HFF-Myc (cell line): ENCODE data around the gene GBGT1.
"Not testable (repeated sequence)": the region's sequence is repeated elsewhere in the genome, so short reads cannot be mapped to it uniquely, and the experiment has no call there.

Source experiments
- DNase-seq: peaks from one replicate; pipeline ENCODE4 v3.0.0-alpha.2; 2011; ENCODE audit warnings: low read depth; ENCODE audit errors: extremely low read depth
- H3K4me3 ChIP-seq: replicated peaks from 2 replicates; pipeline ENCODE4 v1.5.1; 2011; ENCODE audit warnings: low read depth, mild to moderate bottlenecking, control low read depth, low read length
- TF ChIP-seq, protein P1 (sequence below): IDR thresholded peaks from 2 replicates; pipeline ENCODE4 v1.5.1; 2012; ENCODE audit warnings: mild to moderate bottlenecking, low read depth, low read length, control low read depth; ENCODE audit errors: missing control alignments

GBGT1 gene

DNA sequence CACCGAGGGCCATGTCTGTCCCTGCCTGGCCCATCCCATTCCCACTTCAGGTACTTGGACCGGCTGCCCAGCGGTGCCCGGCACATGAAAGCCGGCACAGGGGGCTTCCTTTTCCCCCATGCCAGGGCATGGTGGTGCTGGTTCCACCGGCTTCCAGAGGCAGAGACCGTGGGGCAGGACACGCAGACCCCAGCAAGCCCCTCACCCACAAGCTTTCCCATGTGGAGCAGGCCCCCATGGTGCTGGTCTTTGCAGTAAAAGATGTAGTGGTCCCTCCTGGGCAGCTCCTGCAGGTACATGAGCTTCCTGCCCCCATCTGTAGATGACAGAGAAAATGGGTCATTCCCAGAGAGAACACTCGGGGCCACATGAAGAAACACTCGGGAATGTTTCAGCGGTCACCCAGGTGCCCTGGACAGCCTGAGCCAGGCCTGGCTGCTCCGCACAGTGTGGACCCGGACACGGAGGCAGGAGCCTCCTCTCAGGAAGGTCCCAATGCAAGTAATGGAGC, 43.4 kb upstream of the GBGT1 start:
- DNase-seq: no peak
- TF ChIP-seq, protein P1, sequence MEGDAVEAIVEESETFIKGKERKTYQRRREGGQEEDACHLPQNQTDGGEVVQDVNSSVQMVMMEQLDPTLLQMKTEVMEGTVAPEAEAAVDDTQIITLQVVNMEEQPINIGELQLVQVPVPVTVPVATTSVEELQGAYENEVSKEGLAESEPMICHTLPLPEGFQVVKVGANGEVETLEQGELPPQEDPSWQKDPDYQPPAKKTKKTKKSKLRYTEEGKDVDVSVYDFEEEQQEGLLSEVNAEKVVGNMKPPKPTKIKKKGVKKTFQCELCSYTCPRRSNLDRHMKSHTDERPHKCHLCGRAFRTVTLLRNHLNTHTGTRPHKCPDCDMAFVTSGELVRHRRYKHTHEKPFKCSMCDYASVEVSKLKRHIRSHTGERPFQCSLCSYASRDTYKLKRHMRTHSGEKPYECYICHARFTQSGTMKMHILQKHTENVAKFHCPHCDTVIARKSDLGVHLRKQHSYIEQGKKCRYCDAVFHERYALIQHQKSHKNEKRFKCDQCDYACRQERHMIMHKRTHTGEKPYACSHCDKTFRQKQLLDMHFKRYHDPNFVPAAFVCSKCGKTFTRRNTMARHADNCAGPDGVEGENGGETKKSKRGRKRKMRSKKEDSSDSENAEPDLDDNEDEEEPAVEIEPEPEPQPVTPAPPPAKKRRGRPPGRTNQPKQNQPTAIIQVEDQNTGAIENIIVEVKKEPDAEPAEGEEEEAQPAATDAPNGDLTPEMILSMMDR: no peak
- no peak overlapping the region for H3K4me3 ChIP-seq

DNA sequence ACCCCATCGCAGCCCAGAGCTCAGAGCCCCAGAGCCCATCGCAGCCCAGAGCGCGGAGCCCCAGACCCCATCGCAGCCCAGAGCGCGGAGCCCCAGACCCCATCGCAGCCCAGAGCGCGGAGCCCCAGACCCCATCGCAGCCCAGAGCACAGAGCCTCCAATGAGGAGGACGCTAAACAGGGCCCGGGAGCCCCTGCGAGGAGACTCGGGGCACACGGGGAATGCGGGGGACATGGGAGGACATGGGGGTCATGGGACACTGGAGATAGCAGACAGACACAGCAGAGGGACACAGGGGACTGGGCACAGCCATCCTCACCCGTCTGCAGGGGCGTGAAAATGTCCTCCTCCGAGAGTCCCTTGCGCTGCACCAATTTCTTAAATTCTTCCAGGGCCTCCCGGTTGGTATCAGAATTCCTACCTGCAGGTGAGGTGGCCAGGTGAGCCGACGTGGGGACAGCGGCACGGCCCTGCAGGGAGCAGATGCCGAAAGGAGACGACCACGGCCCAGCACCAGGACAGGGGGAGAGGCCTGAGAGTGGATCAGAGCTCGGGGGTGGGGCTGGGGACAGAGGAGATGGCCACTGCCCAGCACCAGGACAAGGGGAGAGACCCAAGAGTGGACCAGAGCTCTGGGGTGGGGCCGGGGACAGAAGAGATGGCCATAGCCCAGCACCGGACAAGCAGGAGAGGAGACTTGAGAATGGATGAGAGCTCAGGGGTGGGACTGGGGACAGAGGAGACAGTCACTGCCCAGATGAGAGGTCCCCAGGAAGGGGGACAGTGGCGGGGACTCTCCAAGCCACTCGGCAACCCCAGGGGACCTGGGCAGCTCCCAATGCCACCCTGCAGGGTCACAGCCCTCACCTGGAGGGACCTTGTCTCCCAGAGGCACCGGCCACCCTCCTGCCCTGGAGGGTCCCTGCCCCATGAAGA, 42.5 kb upstream of the GBGT1 start:
- TF ChIP-seq, protein P1: no peak
- DNase-seq: no peak
- H3K4me3 ChIP-seq: no peak overlapping the region

DNA sequence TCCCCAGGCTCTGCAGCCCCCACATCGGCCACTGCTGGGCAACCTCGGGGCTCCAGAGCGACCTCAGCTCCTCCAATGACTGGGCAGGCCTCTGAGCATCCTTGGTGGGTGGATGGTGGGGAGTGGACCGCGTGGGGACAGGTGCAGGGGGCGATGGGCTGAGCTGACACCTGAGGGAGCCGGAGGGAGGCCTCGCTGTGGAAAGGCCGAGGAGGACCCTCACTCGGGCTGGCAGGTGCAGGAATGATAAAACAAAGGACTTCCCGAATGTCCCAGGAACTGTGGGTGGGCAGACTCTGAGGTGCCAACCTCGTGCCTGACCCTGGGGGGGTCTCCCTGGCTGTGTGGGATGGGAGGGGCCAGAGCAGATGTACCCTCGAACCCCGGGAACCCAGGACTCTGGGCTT, 41.8 kb upstream of the GBGT1 start:
- not testable (repeated sequence) for DNase-seq, H3K4me3 ChIP-seq

DNA sequence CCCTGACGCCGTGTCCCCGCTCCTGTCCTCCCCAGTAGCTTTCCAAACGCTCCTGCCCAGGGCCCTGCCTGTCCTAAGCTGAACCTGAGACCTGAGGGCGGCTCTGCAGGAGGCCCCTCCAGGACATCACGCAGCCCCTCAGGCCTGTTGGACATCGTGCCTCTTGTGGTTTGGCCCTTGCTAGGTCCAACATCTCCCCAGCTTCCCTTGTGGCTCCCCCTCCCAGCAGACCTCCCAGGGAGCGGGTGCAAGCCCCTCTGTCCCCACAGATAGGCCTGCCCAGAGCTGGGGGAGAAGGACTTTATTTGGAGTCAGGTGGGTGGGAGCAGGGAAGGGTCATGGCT, 41.3 kb upstream of the GBGT1 start:
- TF ChIP-seq, protein P1: no peak
- DNase-seq: no peak

DNA sequence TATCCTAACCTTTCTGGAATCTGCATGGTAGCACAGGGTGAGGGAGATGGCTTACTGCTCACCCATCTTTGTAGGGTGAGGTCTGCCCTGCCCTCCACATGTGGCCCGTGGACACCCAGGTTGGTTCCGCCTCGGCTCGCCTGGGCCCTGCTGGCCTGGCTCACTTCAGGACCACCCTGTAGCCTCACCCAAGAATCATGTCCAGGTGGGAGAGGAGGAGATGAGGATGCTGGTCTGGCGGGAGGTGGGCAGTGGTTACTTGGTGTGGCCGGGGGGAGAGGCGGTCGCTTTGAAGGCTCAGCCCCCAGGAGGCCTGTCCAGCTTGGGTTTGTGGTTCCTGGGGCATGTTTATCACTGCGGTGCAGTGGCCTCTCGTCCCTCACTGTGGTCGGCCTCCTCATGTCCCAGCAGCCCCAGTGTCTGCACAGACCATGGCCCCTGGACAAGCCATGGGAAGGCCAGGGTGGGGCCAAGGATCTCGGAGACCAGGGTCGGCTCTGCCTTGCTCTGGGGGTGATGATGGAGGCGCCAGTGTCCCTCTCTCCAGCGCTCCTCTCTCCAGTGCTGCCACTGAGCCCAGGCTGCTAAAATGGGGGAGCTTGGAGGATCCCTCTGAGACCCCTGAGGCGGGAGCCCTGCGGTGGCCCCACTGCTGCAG, 40.8 kb upstream of the GBGT1 start:
- DNase-seq: no peak
- TF ChIP-seq, protein P1: no peak
- no peak overlapping the region for H3K4me3 ChIP-seq

More for the DNA sequence above, 41.3 kb upstream of the GBGT1 start:
- no peak overlapping the region for H3K4me3 ChIP-seq

DNA sequence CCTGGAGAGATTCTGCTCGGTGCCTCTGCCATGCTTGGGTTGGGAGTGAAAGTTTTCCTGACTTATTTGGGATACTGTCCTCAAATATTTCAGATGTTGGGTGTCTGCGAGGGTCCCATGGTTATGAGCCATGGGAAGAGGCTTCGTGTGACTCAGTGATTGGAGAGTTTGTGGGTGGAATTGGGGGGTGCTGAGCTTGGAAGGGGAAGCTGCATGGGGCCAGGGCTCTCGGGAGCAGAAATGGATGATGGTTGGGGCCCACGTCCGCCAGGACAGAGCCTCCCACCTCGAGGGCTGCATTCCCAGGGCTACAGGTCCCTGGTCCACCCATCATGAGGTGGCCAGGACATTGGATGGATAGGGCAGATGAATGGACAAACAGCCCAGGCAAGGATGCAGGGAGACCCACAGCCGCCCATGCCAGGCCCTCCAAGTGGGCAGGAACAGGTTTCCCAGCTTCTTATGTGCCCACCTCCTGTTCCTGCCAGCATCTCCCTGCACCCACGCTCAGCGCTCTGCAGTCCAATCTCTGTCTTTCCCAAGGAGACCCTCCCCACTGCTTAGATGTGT, 39.9 kb upstream of the GBGT1 start:
- DNase-seq: no peak
- H3K4me3 ChIP-seq: no peak overlapping the region
- TF ChIP-seq, protein P1: no peak
